CD4-positive, alpha-beta T cell treated with Interleukin-10 for 1 hour (primary cell): ENCODE measurements around the gene TMPRSS9.

ENCODE experiments used
- DNase-seq: peaks from one replicate; pipeline ENCODE4 v3.0.0-alpha.2; 2020

TMPRSS9 gene

GRCh38 chr19:2330255-2330631, 29.8 kb upstream of the TMPRSS9 start:
- no peak for DNase-seq

GRCh38 chr19:2330632-2331284, 29.3 kb upstream of the TMPRSS9 start:
- DNase-seq, result no peak

- DNase-seq, result no peak
These were observed 28.3 kb upstream of the TMPRSS9 start for GRCh38 chr19:2331601-2332246.

GRCh38 chr19:2332341-2333026, 27.6 kb upstream of the TMPRSS9 start:
- DNase-seq, result peak; percentile 42

GRCh38 chr19:2333027-2333806, 26.8 kb upstream of the TMPRSS9 start:
- DNase-seq, result no peak

- DNase-seq, result no peak
These were observed 26.3 kb upstream of the TMPRSS9 start for GRCh38 chr19:2333807-2334211.

GRCh38 chr19:2334426-2334825, 25.6 kb upstream of the TMPRSS9 start:
- no peak for DNase-seq

- no peak for DNase-seq
These were observed 24.8 kb upstream of the TMPRSS9 start for GRCh38 chr19:2334986-2335846.

- DNase-seq, result no peak
These were observed 24.2 kb upstream of the TMPRSS9 start for GRCh38 chr19:2335848-2336247.

- no peak for DNase-seq
These were observed 23.3 kb upstream of the TMPRSS9 start for GRCh38 chr19:2336528-2337328.

- DNase-seq, result no peak
These were observed 22.7 kb upstream of the TMPRSS9 start for GRCh38 chr19:2337329-2337707.

- no peak for DNase-seq
These were observed 21.9 kb upstream of the TMPRSS9 start for GRCh38 chr19:2338055-2338615.

- no peak for DNase-seq
These were observed 21.1 kb upstream of the TMPRSS9 start for GRCh38 chr19:2338751-2339643.

- DNase-seq, result no peak
These were observed 20.3 kb upstream of the TMPRSS9 start for GRCh38 chr19:2339644-2340310.

GRCh38 chr19:2340496-2341243, 19.4 kb upstream of the TMPRSS9 start:
- no peak for DNase-seq

GRCh38 chr19:2341244-2341751, 18.8 kb upstream of the TMPRSS9 start:
- DNase-seq, result no peak

GRCh38 chr19:2341982-2342381, 18.1 kb upstream of the TMPRSS9 start:
- no peak for DNase-seq

GRCh38 chr19:2342656-2343288, 17.3 kb upstream of the TMPRSS9 start:
- DNase-seq, result no peak
